ENCODE results near the gene PKP1.

PKP1 gene

GRCh38 chr1:201325678-201326060, 42.4 kb downstream of the PKP1 start:
- no peak overlapping the region for H3K4me3 ChIP-seq (ENCODE audit: low read length)
- WGBS (ENCODE audit: extremely low coverage, insufficient coverage, low lambda C conversion rate) = no CpG with 5 or more reads among the region's 8 CpGs

GRCh38 chr1:201326710-201327109, 43.4 kb downstream of the PKP1 start:
- Histone ChIP-seq H3K27me3 (ENCODE audit: insufficient read depth, low read length, poor library complexity) (no peaks in the 10 kb centered on the region), H3K18ac (ENCODE audit: low read length) (no peak overlapping the region), H3K4me1 (ENCODE audit: control insufficient read depth, low read depth, low read length) (no peaks in the 10 kb centered on the region), H2BK120ac (ENCODE audit: low read depth, low read length) (no peak overlapping the region), H3K36me3 (ENCODE audit: control insufficient read depth, insufficient read depth, low read length) (no peaks in the 10 kb centered on the region), H3K4ac (ENCODE audit: low read depth, low read length) (no peak overlapping the region), H3K79me2 (ENCODE audit: control insufficient read depth, insufficient read depth, low read length) (no peaks in the 10 kb centered on the region), H4K5ac (ENCODE audit: low read length) (no peak overlapping the region), H3K4me2 (ENCODE audit: low read length) (no peak overlapping the region), H4K8ac (ENCODE audit: low read depth, low read length) (no peak overlapping the region), H2BK15ac (replicated peaks; ENCODE audit: low read depth) (no peak overlapping the region), H3K4me3 (ENCODE audit: low read length) (no peak overlapping the region), H2BK5ac (ENCODE audit: low read length) (no peak overlapping the region), H3K27ac (ENCODE audit: low read depth, low read length) (no peak overlapping the region), H3K23ac (ENCODE audit: low read length) (no peak overlapping the region), H2AK5ac (ENCODE audit: low read length) (no peak overlapping the region), H3K9ac (ENCODE audit: low read length) (no peak overlapping the region), H3K56ac (ENCODE audit: low read length) (no peak overlapping the region), H3K79me1 (ENCODE audit: low read length) (no peaks in the 10 kb centered on the region)
- DNase-seq = no peak
- no CpG with 5 or more reads among the region's 4 CpGs for WGBS (ENCODE audit: extremely low coverage, insufficient coverage, low lambda C conversion rate)

More at GRCh38 chr1:201325678-201326060, 42.4 kb downstream of the PKP1 start:
- Histone ChIP-seq H3K27ac (ENCODE audit: low read depth, low read length) (no peak overlapping the region), H4K5ac (ENCODE audit: low read length) (no peak overlapping the region), H3K23ac (ENCODE audit: low read length) (no peak overlapping the region), H3K18ac (ENCODE audit: low read length) (no peak overlapping the region), H3K27me3 (ENCODE audit: insufficient read depth, low read length, poor library complexity) (no peaks in the 10 kb centered on the region), H2BK15ac (replicated peaks; ENCODE audit: low read depth) (no peak overlapping the region), H3K9ac (ENCODE audit: low read length) (no peak overlapping the region), H3K4me2 (ENCODE audit: low read length) (no peak overlapping the region), H4K8ac (ENCODE audit: low read depth, low read length) (no peak overlapping the region), H3K4me1 (ENCODE audit: control insufficient read depth, low read depth, low read length) (no peaks in the 10 kb centered on the region), H3K4ac (ENCODE audit: low read depth, low read length) (no peak overlapping the region), H2BK5ac (ENCODE audit: low read length) (no peak overlapping the region), H3K36me3 (ENCODE audit: control insufficient read depth, insufficient read depth, low read length) (no peaks in the 10 kb centered on the region), H3K56ac (ENCODE audit: low read length) (no peak overlapping the region), H2AK5ac (ENCODE audit: low read length) (no peak overlapping the region), H2BK120ac (ENCODE audit: low read depth, low read length) (no peak overlapping the region), H3K79me1 (ENCODE audit: low read length) (no peaks in the 10 kb centered on the region), H3K79me2 (ENCODE audit: control insufficient read depth, insufficient read depth, low read length) (no peaks in the 10 kb centered on the region)
- no peak for DNase-seq

GRCh38 chr1:201327687-201328240, 44.5 kb downstream of the PKP1 start:
- Histone ChIP-seq H2BK120ac (ENCODE audit: low read depth, low read length) (no peak overlapping the region), H3K23ac (ENCODE audit: low read length) (no peak overlapping the region), H3K27me3 (ENCODE audit: insufficient read depth, low read length, poor library complexity) (no peaks in the 10 kb centered on the region), H2AK5ac (ENCODE audit: low read length) (no peak overlapping the region), H3K9ac (ENCODE audit: low read length) (no peak overlapping the region), H3K56ac (ENCODE audit: low read length) (no peak overlapping the region), H3K79me1 (ENCODE audit: low read length) (no peaks in the 10 kb centered on the region), H3K79me2 (ENCODE audit: control insufficient read depth, insufficient read depth, low read length) (no peaks in the 10 kb centered on the region), H3K27ac (ENCODE audit: low read depth, low read length) (no peak overlapping the region), H2BK5ac (ENCODE audit: low read length) (no peak overlapping the region), H3K4me1 (ENCODE audit: control insufficient read depth, low read depth, low read length) (no peaks in the 10 kb centered on the region), H3K4me3 (ENCODE audit: low read length) (no peak overlapping the region), H3K18ac (ENCODE audit: low read length) (no peak overlapping the region), H4K8ac (ENCODE audit: low read depth, low read length) (no peak overlapping the region), H3K4ac (ENCODE audit: low read depth, low read length) (no peak overlapping the region), H2BK15ac (replicated peaks; ENCODE audit: low read depth) (no peak overlapping the region), H4K5ac (ENCODE audit: low read length) (no peak overlapping the region), H3K36me3 (ENCODE audit: control insufficient read depth, insufficient read depth, low read length) (no peaks in the 10 kb centered on the region), H3K4me2 (ENCODE audit: low read length) (no peak overlapping the region)
- no peak for DNase-seq
- no CpG with 5 or more reads among the region's 7 CpGs for WGBS (ENCODE audit: extremely low coverage, insufficient coverage, low lambda C conversion rate)

GRCh38 chr1:201328576-201328975, 45.3 kb downstream of the PKP1 start:
- Histone ChIP-seq H2BK120ac (ENCODE audit: low read depth, low read length) (no peak overlapping the region), H3K79me1 (ENCODE audit: low read length) (no peaks in the 10 kb centered on the region), H3K4me3 (ENCODE audit: low read length) (no peak overlapping the region), H3K4me1 (ENCODE audit: control insufficient read depth, low read depth, low read length) (no peaks in the 10 kb centered on the region), H3K27ac (ENCODE audit: low read depth, low read length) (no peak overlapping the region), H3K79me2 (ENCODE audit: control insufficient read depth, insufficient read depth, low read length) (no peaks in the 10 kb centered on the region), H3K4me2 (ENCODE audit: low read length) (no peak overlapping the region), H3K4ac (ENCODE audit: low read depth, low read length) (no peak overlapping the region), H3K36me3 (ENCODE audit: control insufficient read depth, insufficient read depth, low read length) (no peaks in the 10 kb centered on the region), H3K23ac (ENCODE audit: low read length) (no peak overlapping the region), H3K9ac (ENCODE audit: low read length) (no peak overlapping the region), H3K56ac (ENCODE audit: low read length) (peak overlapping the region; percentile 11), H4K5ac (ENCODE audit: low read length) (no peak overlapping the region), H2AK5ac (ENCODE audit: low read length) (no peak overlapping the region), H2BK15ac (replicated peaks; ENCODE audit: low read depth) (no peak overlapping the region), H3K18ac (ENCODE audit: low read length) (no peak overlapping the region), H3K27me3 (ENCODE audit: insufficient read depth, low read length, poor library complexity) (no peaks in the 10 kb centered on the region), H2BK5ac (ENCODE audit: low read length) (no peak overlapping the region), H4K8ac (ENCODE audit: low read depth, low read length) (no peak overlapping the region)
- DNase-seq = no peak
- no CpG with 5 or more reads among the region's 4 CpGs for WGBS (ENCODE audit: extremely low coverage, insufficient coverage, low lambda C conversion rate)

GRCh38 chr1:201329286-201329685, 46.0 kb downstream of the PKP1 start:
- H3K27me3 ChIP-seq (ENCODE audit: insufficient read depth, low read length, poor library complexity) = no peaks in the 10 kb centered on the region
- H3K27ac ChIP-seq (ENCODE audit: low read depth, low read length) = no peak overlapping the region
- H3K4me2 ChIP-seq (ENCODE audit: low read length) = no peak overlapping the region
- WGBS (ENCODE audit: extremely low coverage, insufficient coverage, low lambda C conversion rate) = no CpG with 5 or more reads among the region's 2 CpGs
- H3K4me1 ChIP-seq (ENCODE audit: control insufficient read depth, low read depth, low read length) = no peaks in the 10 kb centered on the region
- no peak overlapping the region for H3K4ac ChIP-seq (ENCODE audit: low read depth, low read length)
- no peaks in the 10 kb centered on the region for H3K79me1 ChIP-seq (ENCODE audit: low read length)
- H4K5ac ChIP-seq (ENCODE audit: low read length) = no peak overlapping the region
- no peak overlapping the region for H3K4me3 ChIP-seq (ENCODE audit: low read length)
- H3K56ac ChIP-seq (ENCODE audit: low read length) = no peak overlapping the region
- no peak overlapping the region for H2BK120ac ChIP-seq (ENCODE audit: low read depth, low read length)
- no peak overlapping the region for H3K18ac ChIP-seq (ENCODE audit: low read length)
- no peak for DNase-seq
- no peak overlapping the region for H3K9ac ChIP-seq (ENCODE audit: low read length)
- H2AK5ac ChIP-seq (ENCODE audit: low read length) = no peak overlapping the region
- no peak overlapping the region for H4K8ac ChIP-seq (ENCODE audit: low read depth, low read length)
- no peak overlapping the region for H2BK5ac ChIP-seq (ENCODE audit: low read length)
- H3K79me2 ChIP-seq (ENCODE audit: control insufficient read depth, insufficient read depth, low read length) = no peaks in the 10 kb centered on the region
- no peak overlapping the region for H3K23ac ChIP-seq (ENCODE audit: low read length)
- no peak overlapping the region for H2BK15ac ChIP-seq (replicated peaks; ENCODE audit: low read depth)
- H3K36me3 ChIP-seq (ENCODE audit: control insufficient read depth, insufficient read depth, low read length) = no peaks in the 10 kb centered on the region

GRCh38 chr1:201329801-201330200, 46.5 kb downstream of the PKP1 start:
- Histone ChIP-seq H4K5ac (ENCODE audit: low read length) (no peak overlapping the region), H2AK5ac (ENCODE audit: low read length) (no peak overlapping the region), H3K79me2 (ENCODE audit: control insufficient read depth, insufficient read depth, low read length) (no peaks in the 10 kb centered on the region), H3K23ac (ENCODE audit: low read length) (no peak overlapping the region), H3K9ac (ENCODE audit: low read length) (no peak overlapping the region), H3K27me3 (ENCODE audit: insufficient read depth, low read length, poor library complexity) (no peaks in the 10 kb centered on the region), H3K79me1 (ENCODE audit: low read length) (no peaks in the 10 kb centered on the region), H3K4me1 (ENCODE audit: control insufficient read depth, low read depth, low read length) (no peaks in the 10 kb centered on the region), H3K4ac (ENCODE audit: low read depth, low read length) (no peak overlapping the region), H3K36me3 (ENCODE audit: control insufficient read depth, insufficient read depth, low read length) (no peaks in the 10 kb centered on the region), H4K8ac (ENCODE audit: low read depth, low read length) (no peak overlapping the region), H3K27ac (ENCODE audit: low read depth, low read length) (no peak overlapping the region), H2BK15ac (replicated peaks; ENCODE audit: low read depth) (no peak overlapping the region), H3K4me3 (ENCODE audit: low read length) (no peak overlapping the region), H2BK120ac (ENCODE audit: low read depth, low read length) (no peak overlapping the region), H3K4me2 (ENCODE audit: low read length) (no peak overlapping the region), H3K18ac (ENCODE audit: low read length) (no peak overlapping the region), H3K56ac (ENCODE audit: low read length) (peak overlapping the region; percentile 42), H2BK5ac (ENCODE audit: low read length) (no peak overlapping the region)
- WGBS (ENCODE audit: extremely low coverage, insufficient coverage, low lambda C conversion rate) = no CpG with 5 or more reads among the region's 4 CpGs
- no peak for DNase-seq
